Stimulated activated CD8-positive, alpha-beta memory T cell treated with anti-CD3 and anti-CD28 coated beads, Interleukin-12 subunit alpha, Interleukin-12 subunit beta, amount 100 ng/mL, for 4 hours (primary cell): Measurements from ENCODE around the gene GK.
A peak's percentile ranks its signal among the peaks of the same experiment; 100 is the strongest.
"Not testable (repeated sequence)": the region's sequence is repeated elsewhere in the genome, so short reads cannot be mapped to it uniquely, and the experiment has no call there.

Experiments
- DNase-seq: peaks from one replicate; pipeline ENCODE4 v3.0.0-alpha.2; 2020; ENCODE audit warnings: low read depth

GK gene

DNA sequence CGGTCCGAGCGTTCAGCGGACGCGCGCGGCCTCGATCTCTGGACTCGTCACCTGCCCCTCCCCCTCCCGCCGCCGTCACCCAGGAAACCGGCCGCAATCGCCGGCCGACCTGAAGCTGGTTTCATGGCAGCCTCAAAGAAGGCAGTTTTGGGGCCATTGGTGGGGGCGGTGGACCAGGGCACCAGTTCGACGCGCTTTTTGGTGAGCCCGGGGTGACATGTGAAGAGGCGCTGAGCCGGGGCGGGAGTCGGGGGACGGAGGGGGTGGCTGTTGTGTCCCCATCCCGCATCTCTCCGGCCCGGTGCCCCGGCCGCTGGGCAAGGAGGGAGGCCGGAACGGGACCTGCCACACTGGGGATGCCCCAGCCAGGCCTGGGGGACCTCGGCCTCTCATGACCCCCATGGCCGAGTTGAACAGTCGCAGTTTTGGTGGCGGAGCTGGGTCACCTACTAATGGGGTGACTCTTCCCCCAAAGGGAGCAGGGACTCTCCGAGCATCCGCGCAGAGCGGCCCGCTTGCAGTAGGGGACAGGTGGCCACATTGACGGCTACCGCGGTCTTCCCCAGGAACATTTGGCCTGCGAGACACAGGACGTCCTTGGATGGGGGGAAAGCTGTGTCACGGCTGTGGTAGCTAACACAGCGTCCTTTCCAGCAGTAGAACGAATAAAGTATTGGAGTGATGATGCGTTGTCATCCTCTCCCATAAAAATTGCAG, at the start of gene GK:
Gene GK, plus strand, starts transcription at position 9 of the 717 bp plus-strand sequence. Its CDS starts 115 bp downstream, at position 124.
- peak; percentile 1 for DNase-seq

DNA sequence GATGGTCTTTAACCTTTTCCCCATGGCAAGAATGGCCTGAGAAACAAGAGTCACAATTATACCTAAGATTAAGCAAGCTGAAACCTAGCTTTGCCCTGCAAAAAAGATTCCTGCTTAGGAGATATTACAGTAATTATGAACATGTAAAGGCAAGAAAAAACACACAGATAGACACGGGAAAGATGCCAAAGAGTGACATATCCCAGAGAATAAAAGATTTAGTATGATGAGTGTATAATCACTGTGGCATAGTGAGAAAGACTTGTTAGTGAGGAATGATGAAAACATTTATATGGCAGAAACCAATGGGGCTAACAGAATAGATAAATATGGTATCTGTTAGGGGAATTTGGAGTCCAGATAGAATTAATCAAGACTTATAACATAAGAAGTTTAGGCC, 46.1 kb upstream of the GK start:
- DNase-seq = no peak

DNA sequence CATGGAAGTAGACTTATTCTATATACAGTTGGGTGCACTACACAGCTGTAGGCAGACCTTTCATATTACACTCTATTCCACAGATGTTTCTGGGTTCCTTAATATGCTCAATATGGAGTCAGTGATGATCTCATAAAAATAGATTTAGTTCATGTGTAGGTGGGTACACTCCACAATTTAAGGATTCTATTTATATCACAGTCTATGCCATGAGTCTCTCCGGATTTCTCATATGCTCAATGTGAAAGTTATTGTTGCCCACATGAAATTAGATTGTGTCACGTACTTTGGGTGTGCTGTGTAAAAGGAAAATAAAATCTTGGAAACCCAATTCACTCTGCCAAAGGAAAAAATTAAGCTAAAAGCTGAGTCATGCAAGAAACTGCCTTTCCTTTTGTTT, 43.2 kb upstream of the GK start:
- DNase-seq = no peak

DNA sequence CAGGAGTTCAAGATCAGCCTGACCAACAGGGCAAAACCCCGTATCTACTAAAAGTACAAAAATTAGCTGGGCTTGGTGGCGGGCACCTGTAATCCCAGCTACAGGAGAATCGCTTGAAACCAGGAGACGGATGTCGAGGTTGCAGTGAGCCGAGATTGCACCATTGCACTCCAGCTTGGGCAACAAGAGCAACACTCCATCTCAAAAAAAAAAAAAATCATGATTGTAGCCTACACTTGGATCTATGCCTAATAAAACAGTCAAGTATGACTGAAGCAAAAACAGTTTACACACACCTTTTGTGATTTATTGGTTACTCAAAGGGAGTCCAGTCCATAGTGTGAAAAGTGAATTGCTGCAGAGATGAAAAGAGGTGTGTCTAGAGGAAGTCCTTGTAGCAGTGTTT, 41.0 kb upstream of the GK start:
- no peak for DNase-seq

DNA sequence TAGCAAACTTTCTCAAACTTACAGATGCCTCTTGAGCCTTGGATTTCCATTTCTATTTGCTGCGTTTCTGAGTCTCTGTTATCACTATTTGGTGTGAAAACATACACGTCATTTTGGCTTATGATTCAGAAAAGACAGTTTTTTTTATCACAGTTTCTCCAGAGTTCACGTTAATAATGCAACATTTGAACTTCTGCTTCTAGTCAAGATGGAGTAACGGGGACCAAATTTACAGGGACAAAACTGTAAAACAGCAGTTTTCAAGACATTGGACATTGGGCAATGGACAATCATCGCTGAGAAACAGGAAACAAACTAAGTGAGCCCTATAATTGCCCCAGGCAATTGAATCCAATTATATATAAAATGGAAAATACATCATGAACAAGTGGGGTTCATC, 39.5 kb upstream of the GK start:
- no peak for DNase-seq

DNA sequence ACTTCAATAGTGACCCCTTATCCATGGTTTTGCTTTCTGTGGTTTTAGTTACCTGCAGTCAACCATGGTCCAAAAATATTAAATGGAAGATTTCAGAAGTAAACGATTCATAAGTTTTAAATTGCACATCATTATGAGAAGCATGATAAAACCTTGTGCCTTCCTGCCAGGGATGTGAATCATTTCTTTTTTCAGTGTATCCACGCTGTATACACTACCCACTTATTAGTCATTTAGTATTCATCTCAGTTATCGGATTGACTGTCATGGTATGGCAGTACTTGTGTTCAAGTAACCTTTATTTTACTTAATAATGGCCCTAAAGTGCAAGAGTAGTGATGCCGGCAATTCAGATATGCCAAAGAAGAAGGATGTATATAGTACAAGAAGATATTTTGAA, 38.0 kb upstream of the GK start:
- no peak for DNase-seq

DNA sequence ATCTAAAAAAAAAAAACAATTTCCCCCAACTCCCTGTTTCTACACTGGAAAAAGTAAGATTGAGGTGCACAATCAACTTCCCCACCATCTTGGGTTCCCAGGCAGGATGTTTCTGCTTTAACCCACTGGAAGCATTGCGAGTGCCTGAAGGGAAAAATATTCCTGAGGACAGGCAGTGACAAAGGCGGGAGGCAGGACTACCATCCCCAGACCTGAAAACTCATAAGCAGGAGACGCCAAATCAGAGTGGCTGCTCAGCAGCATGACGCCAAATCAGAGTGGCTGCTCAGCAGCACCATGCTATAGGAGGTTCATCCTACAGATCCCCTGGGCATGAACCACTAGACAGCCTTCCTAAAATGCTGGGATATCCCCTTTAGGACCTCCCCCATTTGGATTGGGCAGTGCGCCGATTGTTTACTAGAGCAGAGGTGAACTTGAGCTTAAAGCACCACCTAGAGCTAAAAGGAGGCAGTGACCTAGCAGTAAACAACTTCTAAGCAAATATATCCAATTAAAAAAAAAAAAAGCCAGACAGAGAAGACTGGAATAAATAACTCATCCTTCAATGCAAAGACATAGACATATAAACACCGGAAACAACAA, 35.0 kb upstream of the GK start:
- DNase-seq = no peak

DNA sequence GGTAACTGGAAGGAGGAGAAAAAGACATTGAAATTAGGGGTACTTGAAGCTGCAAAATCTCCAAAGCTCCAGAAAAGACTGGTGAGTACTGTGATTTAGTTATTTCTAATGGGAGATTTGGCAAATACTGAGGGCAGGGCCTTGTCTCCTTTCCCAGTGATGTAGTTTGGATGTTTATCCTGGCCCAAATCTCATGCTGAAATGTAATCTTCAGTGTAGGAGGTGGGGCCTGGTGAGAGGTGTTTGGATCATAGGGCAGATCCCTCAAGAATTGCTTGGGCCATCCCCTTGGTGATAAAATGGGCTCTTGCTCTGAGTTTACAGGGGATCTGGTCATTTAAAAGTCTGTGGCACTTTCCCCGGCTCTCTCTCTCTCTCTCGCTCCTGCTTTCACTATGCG, 33.1 kb upstream of the GK start:
- no peak for DNase-seq

DNA sequence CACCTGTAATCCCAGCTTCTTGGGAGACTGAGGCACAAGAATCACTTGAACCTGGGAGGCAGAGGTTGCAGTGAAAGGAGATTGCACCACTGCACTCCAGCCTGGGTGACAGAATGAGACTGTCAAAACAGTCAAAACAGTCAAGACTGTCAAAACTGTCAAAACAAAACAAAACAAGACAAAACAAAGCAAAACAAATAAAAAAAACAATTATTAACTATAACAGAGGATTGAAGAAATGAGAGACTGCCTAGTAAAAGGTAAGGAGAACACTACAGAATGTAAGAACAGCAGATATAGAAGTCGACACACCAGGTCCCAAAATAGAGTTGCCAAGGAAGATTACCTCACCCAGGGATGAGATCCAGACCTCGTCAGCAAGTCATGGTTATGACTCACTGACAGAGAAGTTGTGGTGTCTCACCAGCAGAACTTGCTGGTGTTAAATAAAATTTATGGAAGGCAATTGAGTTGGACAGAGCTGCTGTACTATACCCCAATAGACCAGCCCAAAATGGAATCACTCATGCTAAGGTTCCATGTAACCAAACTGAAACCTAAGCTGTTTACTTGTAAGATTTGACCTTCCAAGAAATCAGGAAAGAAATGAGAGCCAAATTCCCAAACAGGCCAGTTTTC, 32.1 kb upstream of the GK start:
- no peak for DNase-seq

DNA sequence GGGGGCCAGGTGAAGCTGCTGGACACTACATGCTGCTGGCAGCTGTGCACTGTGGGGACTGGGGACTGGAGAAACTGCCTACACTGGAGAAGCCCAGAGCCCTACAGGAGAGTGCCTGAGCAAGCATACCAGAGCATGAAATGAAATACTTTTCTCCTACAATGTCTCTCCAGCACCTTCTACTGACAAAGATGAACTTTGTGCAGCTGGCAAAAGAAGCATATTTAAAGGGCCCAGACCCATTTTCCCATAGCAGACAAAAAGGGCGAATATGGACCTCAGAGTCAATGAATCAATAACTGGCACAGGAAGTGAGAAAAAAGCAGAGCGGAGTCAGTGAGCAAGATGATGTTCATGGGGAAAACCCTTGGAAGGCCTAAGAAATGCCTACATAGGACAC, 30.9 kb upstream of the GK start:
- no peak for DNase-seq

DNA sequence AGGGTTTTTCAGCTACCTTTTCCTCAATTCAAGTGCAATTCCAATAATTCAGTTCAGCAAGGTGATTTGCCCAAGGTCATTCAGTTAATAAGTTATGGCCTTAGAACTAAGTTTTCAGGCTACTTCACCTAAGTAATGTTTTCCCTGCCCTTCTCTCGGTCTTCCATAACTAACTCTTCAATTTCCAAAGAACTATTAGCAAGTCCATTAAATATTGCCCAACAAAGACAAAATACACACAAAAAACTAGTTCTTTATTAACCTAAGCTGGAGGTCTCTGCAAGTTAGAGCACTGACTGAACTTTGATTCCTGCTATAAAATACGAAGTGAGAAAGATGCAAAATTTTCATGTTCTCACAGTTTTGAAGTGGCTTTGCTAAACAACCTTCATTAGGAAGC, 26.8 kb upstream of the GK start:
- no peak for DNase-seq

DNA sequence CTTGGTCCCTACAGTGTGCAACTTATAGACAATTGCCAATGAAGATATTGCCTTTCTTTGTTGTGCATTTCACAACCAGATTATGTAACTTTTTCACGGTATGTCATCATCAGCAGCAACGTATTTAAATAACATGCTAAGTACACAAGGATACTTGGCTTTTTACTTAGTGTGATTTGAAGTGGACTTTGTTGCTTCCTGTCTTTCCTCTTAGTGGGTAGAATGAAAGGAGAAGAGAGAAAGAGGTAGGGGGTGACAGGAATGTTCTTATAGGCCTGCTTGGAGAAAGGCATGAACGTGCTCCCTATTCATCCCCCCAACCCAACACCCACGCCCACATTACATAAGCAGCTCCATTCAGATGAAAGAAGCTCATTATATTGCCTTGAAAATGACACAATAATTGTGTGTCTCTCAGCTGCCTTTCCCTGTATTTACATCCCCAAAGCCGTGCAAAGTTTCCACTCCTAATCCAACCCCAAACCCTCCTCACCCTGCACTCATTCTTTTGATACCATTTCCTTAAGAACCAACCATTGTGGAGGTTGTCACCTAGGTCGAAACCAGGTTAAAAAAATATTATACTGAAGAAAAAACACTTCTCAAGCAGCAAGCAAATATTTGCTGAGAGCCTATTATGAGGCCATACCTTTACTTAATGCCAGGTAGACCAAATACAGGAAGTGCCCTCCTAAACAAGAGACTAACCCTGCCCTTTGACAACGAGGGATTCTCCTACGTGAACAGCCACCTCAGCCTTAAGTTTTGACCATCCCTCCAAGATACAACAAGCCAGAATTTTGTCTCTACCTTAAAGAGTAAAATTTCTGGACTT, 25.2 kb upstream of the GK start:
- no peak for DNase-seq

DNA sequence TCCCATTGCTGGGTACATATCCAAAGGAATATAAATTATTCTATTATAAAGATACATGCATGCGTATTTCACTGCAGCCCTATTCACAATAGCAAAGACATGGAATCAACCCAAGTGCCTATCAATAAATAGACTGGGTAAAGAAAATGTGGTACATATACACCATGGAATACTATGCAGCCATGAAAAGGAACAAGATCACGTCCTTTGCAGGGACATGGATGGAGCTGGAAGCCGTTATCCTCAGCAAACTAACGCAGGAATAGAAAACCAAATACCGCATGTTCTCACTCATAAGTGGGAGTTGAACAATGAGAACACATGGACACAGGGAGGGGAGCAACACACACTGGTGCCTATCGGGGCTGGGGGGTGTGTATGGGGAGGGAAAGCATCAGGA, 19.2 kb upstream of the GK start:
- not testable (repeated sequence) for DNase-seq

DNA sequence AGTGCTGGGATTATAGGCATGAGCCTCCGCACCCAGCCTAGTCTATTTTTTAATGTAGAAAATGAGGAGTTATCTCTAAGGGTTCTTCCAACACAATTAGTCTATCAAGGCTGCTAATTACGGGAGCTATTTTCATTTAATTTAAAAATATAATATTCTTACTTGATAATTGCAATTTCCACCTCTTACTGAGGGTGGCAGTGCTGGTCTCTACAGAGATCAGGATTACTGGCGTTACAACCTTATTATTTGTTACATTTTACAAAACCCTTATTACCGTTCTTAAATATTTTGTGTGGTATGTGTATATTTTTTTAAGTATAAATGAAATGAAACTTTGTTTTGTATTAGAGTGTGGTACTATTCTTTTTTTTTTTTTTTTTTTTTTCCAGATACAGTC, 17.6 kb upstream of the GK start:
- no peak for DNase-seq

DNA sequence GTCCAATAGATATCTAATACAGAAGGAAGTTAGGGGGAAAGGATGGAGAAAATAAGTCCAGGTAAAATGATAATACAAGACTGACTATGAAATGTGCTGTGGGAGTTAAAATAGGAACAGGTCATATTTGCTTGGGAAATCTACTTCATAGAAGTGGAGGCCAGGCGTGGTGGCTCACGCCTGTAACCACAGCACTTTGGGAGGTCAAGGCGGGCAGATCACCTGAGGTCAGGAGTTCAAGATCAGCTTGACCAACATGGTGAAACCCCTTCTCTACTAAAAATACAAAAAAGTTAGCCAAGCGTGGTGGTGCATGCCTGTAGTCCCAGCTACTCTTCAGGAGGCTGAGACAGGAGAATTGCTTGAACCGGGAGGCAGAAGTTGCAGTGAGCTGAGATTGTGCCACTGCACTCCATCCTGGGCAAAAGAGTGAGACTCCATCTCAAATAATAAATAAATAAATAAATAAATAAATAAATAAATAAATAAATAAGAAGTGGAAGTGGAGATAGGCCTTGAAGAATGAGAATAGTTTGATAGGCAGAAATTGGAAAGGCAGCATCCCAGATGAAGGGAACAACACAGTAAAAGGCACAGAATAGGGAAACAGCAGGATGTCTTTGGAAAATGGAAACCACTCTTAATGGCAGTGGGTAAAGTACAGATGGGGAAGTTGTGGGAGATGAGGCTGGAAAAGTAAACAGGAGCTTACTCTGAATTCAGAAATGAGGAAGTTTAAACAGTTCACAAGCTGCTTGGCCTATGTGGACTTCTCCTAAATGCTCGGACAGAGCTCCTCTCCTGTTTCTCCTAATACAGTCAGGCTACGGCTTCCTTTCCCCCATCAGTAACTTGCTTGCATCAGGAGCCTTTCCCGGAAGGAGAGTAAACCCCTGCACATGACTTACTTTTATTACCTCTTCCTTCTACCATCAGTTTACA, 15.1 kb upstream of the GK start:
- no peak for DNase-seq

DNA sequence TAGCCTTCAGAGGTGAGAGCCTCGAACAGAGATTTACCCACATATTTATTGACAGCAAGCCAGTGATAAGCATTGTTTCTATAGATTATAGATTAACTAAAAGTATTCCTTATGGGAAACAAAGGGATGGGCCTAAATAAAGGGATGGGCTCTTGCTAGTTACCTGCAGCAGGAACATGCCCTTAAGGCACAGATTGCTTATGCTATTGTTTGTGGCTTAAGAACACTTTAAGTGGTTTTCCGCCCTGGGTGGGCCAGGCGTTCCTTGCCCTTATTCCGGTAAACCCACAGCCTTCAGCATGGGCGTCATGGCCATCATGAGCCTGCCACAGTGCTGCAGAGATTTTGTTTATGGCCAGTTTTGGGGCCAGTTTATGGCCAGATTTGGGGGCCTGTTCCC, 13.5 kb upstream of the GK start:
- DNase-seq = not testable (repeated sequence)

DNA sequence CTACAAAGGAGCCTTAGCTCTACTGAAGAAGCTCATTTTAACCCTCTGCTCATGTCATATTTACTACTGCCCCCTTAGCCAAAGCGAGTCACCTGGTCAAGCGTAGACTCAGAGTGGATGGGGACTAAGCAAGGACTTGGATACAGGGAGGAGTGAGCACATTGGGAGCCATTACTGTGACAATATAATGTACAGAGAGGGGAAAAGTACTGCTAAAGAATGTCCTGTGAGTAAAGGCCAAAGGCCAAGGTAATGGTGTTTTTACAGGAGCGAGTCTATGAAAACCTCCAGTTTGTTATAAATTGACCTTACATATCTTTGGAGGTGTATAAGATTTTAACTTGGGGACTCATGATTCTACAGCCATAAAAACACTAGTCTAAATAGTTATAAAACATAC, 10.6 kb upstream of the GK start:
- no peak for DNase-seq

DNA sequence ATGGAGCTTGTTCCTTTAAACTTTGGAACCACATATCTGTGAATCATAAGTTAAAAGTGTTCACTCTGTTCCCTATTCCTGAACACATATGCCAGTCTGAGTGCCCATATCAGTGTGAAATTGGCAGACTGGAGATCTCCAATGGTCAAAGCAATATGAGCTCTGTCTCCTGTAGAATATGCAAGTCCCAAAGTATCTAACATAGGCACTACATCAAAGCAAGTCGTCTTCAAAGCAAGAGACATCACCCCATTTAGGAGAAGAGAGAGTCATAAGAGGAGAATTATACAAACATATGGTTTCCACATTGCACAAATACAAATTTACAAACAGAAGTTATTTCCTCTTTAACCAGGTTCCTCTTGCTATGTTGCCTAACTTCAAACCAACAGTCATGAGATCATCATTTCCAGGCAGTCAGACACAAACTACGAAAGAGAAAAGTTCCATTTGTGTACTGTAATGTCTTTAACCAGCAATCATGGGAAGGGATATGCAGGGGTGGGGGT, 9.9 kb upstream of the GK start:
- DNase-seq = no peak

DNA sequence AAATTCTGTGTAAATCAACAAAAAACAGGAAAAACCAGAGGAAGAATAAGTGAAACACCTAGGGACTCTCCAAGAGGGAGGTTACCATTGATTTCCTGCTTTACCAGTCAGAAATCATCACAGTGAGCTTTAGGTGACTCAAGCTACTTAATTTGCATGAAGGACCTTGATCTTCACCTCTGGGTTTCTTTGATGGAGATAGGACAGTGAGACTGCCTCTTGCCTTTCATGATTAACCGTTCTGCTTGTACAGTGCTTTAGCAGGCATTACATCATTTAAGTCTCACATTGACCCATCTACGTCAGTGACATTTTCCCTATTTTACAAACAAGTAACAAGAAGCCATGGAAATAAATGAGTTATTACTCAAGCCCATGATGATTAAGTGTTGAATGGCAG, 3.4 kb upstream of the GK start:
- no peak for DNase-seq

DNA sequence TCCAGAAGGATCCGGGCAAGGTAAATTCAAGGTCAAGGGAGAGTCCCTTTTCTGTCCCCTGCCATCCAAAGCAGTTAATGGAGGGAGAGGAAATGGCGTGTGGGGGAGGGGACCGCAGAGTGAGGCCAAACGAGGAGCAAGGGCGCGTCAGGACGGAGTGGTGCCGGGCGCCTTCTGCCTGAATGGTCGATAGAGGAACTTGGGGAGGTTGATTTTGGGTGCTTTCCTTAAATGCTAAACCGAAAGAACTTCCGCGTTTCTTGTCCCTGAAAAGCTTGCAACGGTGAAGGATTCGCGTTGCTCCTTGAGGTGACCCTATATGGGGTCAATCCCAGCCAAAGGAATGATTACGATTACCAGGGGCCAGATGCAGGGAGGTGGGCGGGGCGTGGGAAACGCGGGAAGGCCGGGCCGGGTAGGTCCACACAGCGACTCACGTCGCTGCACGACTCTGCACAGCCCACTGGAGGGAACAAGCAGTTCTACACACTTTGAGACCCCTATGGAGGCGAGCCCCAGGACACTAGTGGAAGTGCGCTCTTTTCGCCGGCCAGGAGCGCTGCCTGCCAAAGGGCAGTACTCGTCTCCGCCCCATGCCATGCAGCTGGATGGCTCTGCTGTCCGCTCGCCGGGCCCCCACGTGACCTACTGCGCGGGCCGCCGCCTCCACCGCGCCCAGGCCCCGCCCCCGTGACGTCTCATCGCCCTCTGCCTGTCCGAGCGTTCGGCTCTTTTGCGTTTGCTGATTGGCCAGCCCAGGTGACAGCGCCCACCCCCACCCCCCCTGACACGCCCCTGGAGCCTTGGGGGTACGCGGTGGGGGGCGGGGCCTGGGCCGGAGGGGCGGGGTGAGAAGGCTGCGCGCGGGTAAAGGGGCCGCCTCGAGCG, 452 bp upstream of the GK start:
- DNase-seq = peak; percentile 73
